Measurements from ENCODE around the gene SPATA25. TPM values are rescaled to one million over a fixed set of nuclear protein-coding genes. Genes with fewer than 3 reads are reported as not detected.

Gene SPATA25
- total and polyA plus RNA-seq, 2 donors (not counting 3 experiments of a cell fraction or from before 2014, with no cell fraction given) = 0.69 to 1.3 TPM

DNA sequence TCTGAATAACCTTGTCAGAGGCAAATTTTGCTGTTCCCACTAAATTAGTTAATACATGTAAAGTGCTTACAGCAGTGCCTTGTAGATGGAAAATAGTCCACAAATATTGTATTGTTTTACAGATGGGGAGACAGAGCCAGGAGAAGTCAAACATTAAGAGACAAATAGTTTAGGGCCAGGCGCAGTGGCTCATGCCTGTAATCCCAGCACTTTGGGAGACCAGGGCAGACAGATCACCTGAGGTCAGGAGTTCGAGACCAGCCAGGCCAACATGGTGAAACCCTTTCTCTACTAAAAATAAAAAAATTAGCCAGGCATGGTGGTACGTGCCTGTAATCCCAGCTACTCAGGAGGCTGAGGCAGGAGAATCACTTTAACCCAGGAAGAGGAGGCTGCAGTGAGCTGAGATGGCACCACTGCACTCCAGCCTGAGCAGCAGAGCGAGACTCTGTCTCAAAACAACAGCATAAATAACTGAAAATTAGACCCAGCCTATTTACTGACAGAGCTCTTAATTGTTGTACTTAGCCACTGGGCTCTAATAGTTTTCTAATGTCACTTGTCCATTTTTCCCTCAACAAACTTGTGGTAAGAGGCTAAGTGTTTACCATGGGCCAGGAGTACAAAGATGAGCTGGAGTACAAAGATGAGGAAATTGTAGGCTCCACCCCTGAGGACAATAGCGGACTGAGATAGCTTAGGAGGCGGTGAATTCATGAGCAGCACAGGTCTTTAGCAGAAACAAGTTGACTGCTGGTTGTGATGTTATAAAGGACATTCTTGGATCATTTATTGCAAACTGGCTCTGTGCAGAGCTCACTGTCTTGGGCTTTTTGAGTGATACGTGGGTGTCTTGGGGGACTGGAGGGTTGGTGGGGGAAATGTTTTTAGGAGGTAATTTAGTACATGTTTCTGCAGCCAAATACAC, 23.6 kb downstream of the SPATA25 start:
- Histone ChIP-seq H3K4me2 (ENCODE audit: insufficient read depth, low read length) (no peak overlapping the region), H3K9me1 (replicated peaks; ENCODE audit: control insufficient read depth, extremely low read depth, insufficient read depth, low read length) (no peaks in the 10 kb centered on the region), H3K27me3 (ENCODE audit: control insufficient read depth in 2 of 2, insufficient read depth in 2 of 2, low read length in 2 of 2) (no peaks in the 10 kb centered on the region), H4K20me1 (replicated peaks; ENCODE audit: control insufficient read depth, extremely low read depth, insufficient read depth, low read length) (no peaks in the 10 kb centered on the region), H3K36me3 (ENCODE audit: control insufficient read depth in 2 of 2, extremely low read depth in 1 of 2, insufficient read depth in 2 of 2, low read length in 2 of 2) (no peaks in the 10 kb centered on the region), H3K4me1 (ENCODE audit: control insufficient read depth, extremely low read depth, insufficient read depth, low read length) (peaks cover 3% of the 10 kb centered on the region), H3K9ac (replicated peaks; ENCODE audit: extremely low read depth, insufficient read depth, low read length) (no peak overlapping the region), H3K79me2 (ENCODE audit: control insufficient read depth, insufficient read depth, low read length) (no peaks in the 10 kb centered on the region), H3K27ac (ENCODE audit: insufficient read depth, low read depth, low read length) (no peak overlapping the region), H2AFZ (ENCODE audit: low read depth, low read length) (no peak overlapping the region), H3K4me3 (replicated peaks in 1 of 3; ENCODE audit: insufficient read depth in 1 of 3, low read depth in 1 of 3, low read length in 3 of 3) (no peak overlapping the region), H3K9me3 (replicated peaks; ENCODE audit: control insufficient read depth, insufficient read depth, low read length) (no peaks in the 10 kb centered on the region)
- no TSS peak for BruUV-seq (replicated peaks)
- no peak for DNase-seq (ENCODE audit: low read depth, low spot score)
- FAIRE-seq = no peak
- TF ChIP-seq JUN (IDR thresholded peaks at IDR 0.05; ENCODE audit: borderline replicate concordance, insufficient read depth, insufficient read length, low read depth) (no peak), MYC (IDR thresholded peaks at IDR 0.05; ENCODE audit: low read depth, low read length) (no peak), POLR2A (IDR thresholded peaks at IDR 0.05; ENCODE audit: low read depth, low read length) (no peak), FOS (IDR thresholded peaks at IDR 0.05; ENCODE audit: borderline replicate concordance, insufficient read depth, low read length) (no peak), EZH2 (IDR thresholded peaks at IDR 0.05; ENCODE audit: borderline replicate concordance, low read depth, low read length, severe bottlenecking) (no peak), GATA2 (IDR thresholded peaks at IDR 0.05; ENCODE audit: insufficient read depth, insufficient read length, low read depth, low read length) (no peak), POLR2AphosphoS5 (IDR thresholded peaks at IDR 0.05; ENCODE audit: insufficient read depth, low read depth, low read length) (no peak)
- TF ChIP-seq, protein P1, sequence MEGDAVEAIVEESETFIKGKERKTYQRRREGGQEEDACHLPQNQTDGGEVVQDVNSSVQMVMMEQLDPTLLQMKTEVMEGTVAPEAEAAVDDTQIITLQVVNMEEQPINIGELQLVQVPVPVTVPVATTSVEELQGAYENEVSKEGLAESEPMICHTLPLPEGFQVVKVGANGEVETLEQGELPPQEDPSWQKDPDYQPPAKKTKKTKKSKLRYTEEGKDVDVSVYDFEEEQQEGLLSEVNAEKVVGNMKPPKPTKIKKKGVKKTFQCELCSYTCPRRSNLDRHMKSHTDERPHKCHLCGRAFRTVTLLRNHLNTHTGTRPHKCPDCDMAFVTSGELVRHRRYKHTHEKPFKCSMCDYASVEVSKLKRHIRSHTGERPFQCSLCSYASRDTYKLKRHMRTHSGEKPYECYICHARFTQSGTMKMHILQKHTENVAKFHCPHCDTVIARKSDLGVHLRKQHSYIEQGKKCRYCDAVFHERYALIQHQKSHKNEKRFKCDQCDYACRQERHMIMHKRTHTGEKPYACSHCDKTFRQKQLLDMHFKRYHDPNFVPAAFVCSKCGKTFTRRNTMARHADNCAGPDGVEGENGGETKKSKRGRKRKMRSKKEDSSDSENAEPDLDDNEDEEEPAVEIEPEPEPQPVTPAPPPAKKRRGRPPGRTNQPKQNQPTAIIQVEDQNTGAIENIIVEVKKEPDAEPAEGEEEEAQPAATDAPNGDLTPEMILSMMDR (IDR thresholded peaks at IDR 0.05; ENCODE audit: extremely low read depth in 1 of 2, insufficient read depth in 1 of 2, low read depth in 1 of 2, low read length in 2 of 2) = no peak
- TF ChIP-seq, protein P2, sequence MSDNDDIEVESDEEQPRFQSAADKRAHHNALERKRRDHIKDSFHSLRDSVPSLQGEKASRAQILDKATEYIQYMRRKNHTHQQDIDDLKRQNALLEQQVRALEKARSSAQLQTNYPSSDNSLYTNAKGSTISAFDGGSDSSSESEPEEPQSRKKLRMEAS (IDR thresholded peaks at IDR 0.05; ENCODE audit: insufficient read depth, insufficient read length) = no peak
- dilution Hi-C loops (cut with MboI; ENCODE audit: extremely low pct_ligation_motif_present, low sequenced_read_pairs) (no loop called here), intact Hi-C loops (cut with micrococcal nuclease) (no loop called here)
- ChIA-PET POLR2A (no interaction called here), CTCF (interaction anchor here (0.7 to 1.4 kb wide), 3 partner anchors 17 to 57 kb away, joined by 3 read pairs; partner anchors contain the start of gene ZSWIM1)
